IMR-90 (cell line): ENCODE data around the gene EMP1. TPM values are rescaled to one million over a fixed set of nuclear protein-coding genes. Genes with fewer than 3 reads are reported as not detected.

Experiments
- ATAC-seq: fragments of 200-7000 bp; cut with Tn5 transposase; 2 replicates; pipeline ENCODE4 v1.9.1; 2020; ENCODE audit warnings: low read depth, mild to moderate bottlenecking, moderate library complexity
- BruUV-seq: library from RNA; stranded (reverse); fragments of 400-500 nt; replicated peaks from 2 replicates; lab custom pipeline; 2021; lab: Mats Ljungman, UMichigan
- CTCF ChIA-PET: fragments of 300-600 bp; formaldehyde crosslinking; extraction: SDS; loops from one replicate; lab custom pipeline; 2021; ENCODE audit warnings: antibody characterized with exemption; lab: Yijun Ruan, JAX
- POLR2A ChIA-PET: fragments of 300-600 bp; sonication (Branson Sonifier 250); formaldehyde crosslinking; loops from one replicate; lab custom pipeline; 2022; ENCODE audit warnings: antibody characterized with exemption; ENCODE audit not compliant: unreplicated experiment; lab: Charles Lee
- DNase-seq: peaks from one replicate; pipeline ENCODE4 v3.0.0; 2013
- H2AFZ ChIP-seq: replicated peaks from 2 replicates; pipeline ENCODE3; 2013; ENCODE audit warnings: low read length, mild to moderate bottlenecking; ENCODE audit not compliant: poor library complexity
- H2AK5ac ChIP-seq: 2 replicates; pipeline ENCODE4 v1.6.1; 2013; ENCODE audit warnings: low read depth, low read length, inconsistent platforms
- H2AK9ac ChIP-seq: replicated peaks from 2 replicates; pipeline ENCODE3; 2013; ENCODE audit warnings: mild to moderate bottlenecking, low read depth, low read length, moderate library complexity; ENCODE audit not compliant: poor library complexity
- H2BK120ac ChIP-seq: 2 replicates; pipeline ENCODE4 v1.6.1; 2013; ENCODE audit warnings: low read depth, low read length, inconsistent platforms
- H2BK15ac ChIP-seq: 3 replicates; pipeline ENCODE4 v1.6.1; 2013; ENCODE audit warnings: low read depth, low read length, inconsistent platforms
- H2BK20ac ChIP-seq: 2 replicates; pipeline ENCODE4 v1.6.1; 2013; ENCODE audit warnings: low read depth, mild to moderate bottlenecking, inconsistent platforms, low read length, moderate library complexity
- H2BK5ac ChIP-seq: 2 replicates; pipeline ENCODE4 v1.6.1; 2013; ENCODE audit warnings: mild to moderate bottlenecking, low read depth, low read length, inconsistent platforms; ENCODE audit not compliant: poor library complexity, severe bottlenecking
- H3K14ac ChIP-seq: replicated peaks from 2 replicates; pipeline ENCODE4 v1.6.1; 2013; ENCODE audit warnings: low read depth, low read length, inconsistent platforms
- H3K18ac ChIP-seq: 2 replicates; pipeline ENCODE4 v1.6.1; 2013; ENCODE audit warnings: low read depth, low read length, control low read depth
- H3K23ac ChIP-seq: 2 replicates; pipeline ENCODE4 v1.6.1; 2013; ENCODE audit warnings: low read depth, low read length, inconsistent platforms
- H3K27ac ChIP-seq: 2 replicates; pipeline ENCODE4 v1.5.1; 2013; ENCODE audit warnings: mild to moderate bottlenecking, control low read depth, low read length; ENCODE audit not compliant: insufficient read depth
- H3K27me3 ChIP-seq: 2 replicates; pipeline ENCODE4 v1.6.1; 2013; ENCODE audit warnings: low read length; ENCODE audit not compliant: control insufficient read depth, insufficient read depth
- H3K36me3 ChIP-seq: 2 replicates; pipeline ENCODE4 v1.6.1; 2013; ENCODE audit warnings: low read length, mixed read lengths; ENCODE audit not compliant: control insufficient read depth, insufficient read depth
- H3K4ac ChIP-seq: 2 replicates; pipeline ENCODE4 v1.6.1; 2013; ENCODE audit warnings: low read depth, low read length, inconsistent platforms
- H3K4me1 ChIP-seq: 2 replicates; pipeline ENCODE4 v1.6.1; 2013; ENCODE audit warnings: low read length, mixed read lengths; ENCODE audit not compliant: control insufficient read depth, insufficient read depth
- H3K4me2 ChIP-seq: 2 replicates; pipeline ENCODE4 v1.6.1; 2013; ENCODE audit warnings: low read depth, mild to moderate bottlenecking, control low read depth, low read length, moderate library complexity
- H3K4me3 ChIP-seq: 2 replicates; pipeline ENCODE4 v1.5.1; 2013; ENCODE audit warnings: low read depth, mild to moderate bottlenecking, control low read depth, low read length, moderate library complexity; ENCODE audit not compliant: insufficient read depth
- H3K56ac ChIP-seq: 2 replicates; pipeline ENCODE4 v1.6.1; 2013; ENCODE audit warnings: low read length, inconsistent platforms; ENCODE audit not compliant: insufficient read depth; ENCODE audit errors: extremely low read depth
- H3K79me1 ChIP-seq, 2 experiments: 2 replicates each; pipeline ENCODE4 v1.6.1; 2013; ENCODE audit warnings: low read length in 2 of 2, inconsistent platforms in 1 of 2, low read depth in 1 of 2
- H3K9ac ChIP-seq: 2 replicates; pipeline ENCODE4 v1.6.1; 2013; ENCODE audit warnings: low read depth, low read length, control low read depth
- H3K9me1 ChIP-seq: 2 replicates; pipeline ENCODE4 v1.6.1; 2013; ENCODE audit warnings: low read length, inconsistent platforms; ENCODE audit not compliant: insufficient read depth
- H3K9me3 ChIP-seq: 2 replicates; pipeline ENCODE4 v1.6.1; 2013; ENCODE audit warnings: low read length; ENCODE audit not compliant: control insufficient read depth, insufficient read depth
- H4K20me1 ChIP-seq: 2 replicates; pipeline ENCODE4 v1.6.1; 2013; ENCODE audit warnings: low read length, inconsistent platforms; ENCODE audit not compliant: insufficient read depth
- H4K5ac ChIP-seq: 2 replicates; pipeline ENCODE4 v1.6.1; 2013; ENCODE audit warnings: mild to moderate bottlenecking, low read depth, low read length, control low read depth
- H4K8ac ChIP-seq, 2 experiments: 2 replicates each; pipeline ENCODE4 v1.6.1; 2013; ENCODE audit warnings: low read depth in 2 of 2, low read length in 2 of 2, control low read depth in 1 of 2, inconsistent platforms in 1 of 2
- H4K91ac ChIP-seq: 2 replicates; pipeline ENCODE4 v1.6.1; 2013; ENCODE audit warnings: low read depth, low read length, inconsistent platforms; ENCODE audit not compliant: insufficient read depth
- BHLHE40 ChIP-seq: fragments of 150-350 bp; IDR thresholded peaks from 2 replicates; pipeline ENCODE4 v1.6.1; 2016; ENCODE audit warnings: mild to moderate bottlenecking, low read depth, low read length
- CEBPB ChIP-seq: IDR thresholded peaks from 2 replicates; pipeline ENCODE4 v1.6.1; 2012; ENCODE audit warnings: low read depth, low read length, improper control_type of control experiment
- CHD1 ChIP-seq: IDR thresholded peaks from 2 replicates; pipeline ENCODE4 v1.6.1; 2012; ENCODE audit warnings: low read depth, low read length, improper control_type of control experiment
- FOS ChIP-seq: fragments of 150-350 bp; IDR thresholded peaks from 2 replicates; pipeline ENCODE4 v1.6.1; 2016; ENCODE audit warnings: low read depth, low read length
- POLR2A ChIP-seq: IDR thresholded peaks from 2 replicates; pipeline ENCODE4 v1.6.1; 2012; ENCODE audit warnings: mild to moderate bottlenecking, low read depth, low read length
- WGBS, 2 experiments: methylation state at CpG; one replicate each; pipeline versions ENCODE4 v1.1.5 to v1.1.7; 2013; ENCODE audit warnings: missing lambda C conversion rate in 2 of 2; ENCODE audit not compliant: insufficient read length in 1 of 2; ENCODE audit errors: extremely low coverage in 2 of 2; 5-methylcytosine and 5-hydroxymethylcytosine counted together
- dilution Hi-C: fragments of 300-500 bp; cut with HindIII; formaldehyde crosslinking; loops from one replicate; pipeline ENCODE4 v1.14.3; 2018; ENCODE audit warnings: low sequenced_read_pairs; ENCODE audit not compliant: unreplicated experiment
- in situ Hi-C: fragments of 300-500 bp; cut with MboI; formaldehyde crosslinking; loops from 3 replicates; pipeline ENCODE4 v1.14.3; 2019; ENCODE audit warnings: low sequenced_read_pairs, inconsistent platforms, mixed read lengths
- intact Hi-C: fragments of 100-400 bp; cut with micrococcal nuclease; formaldehyde crosslinking; loops from 2 replicates; pipeline ENCODE4 v1.10.0; 2022
- polyA plus RNA-seq, 3 experiments: library from polyadenylated mRNA; depleted of rRNA; stranded (reverse); fragments of >200 nt; gene quantifications; 2 replicates each; pipeline ENCODE4 v1.2.3, GENCODE V29; 2012; ENCODE audit warnings: low replicate concordance in 1 of 3
- total RNA-seq: library from RNA; depleted of rRNA; stranded (reverse); fragments of >200 nt; gene quantifications from 2 replicates; pipeline ENCODE4 v1.2.3, GENCODE V29; 2012
- TF ChIP-seq, protein P1 (sequence below): fragments of 150-350 bp; IDR thresholded peaks from 2 replicates; pipeline ENCODE4 v1.6.1; 2016; ENCODE audit warnings: low read depth, mild to moderate bottlenecking, low read length, moderate library complexity, borderline replicate concordance

EMP1 gene
- total and polyA plus RNA-seq, 2 of the 4 experiments (the other 2 are of a cell fraction), result 137 to 201 TPM

DNA sequence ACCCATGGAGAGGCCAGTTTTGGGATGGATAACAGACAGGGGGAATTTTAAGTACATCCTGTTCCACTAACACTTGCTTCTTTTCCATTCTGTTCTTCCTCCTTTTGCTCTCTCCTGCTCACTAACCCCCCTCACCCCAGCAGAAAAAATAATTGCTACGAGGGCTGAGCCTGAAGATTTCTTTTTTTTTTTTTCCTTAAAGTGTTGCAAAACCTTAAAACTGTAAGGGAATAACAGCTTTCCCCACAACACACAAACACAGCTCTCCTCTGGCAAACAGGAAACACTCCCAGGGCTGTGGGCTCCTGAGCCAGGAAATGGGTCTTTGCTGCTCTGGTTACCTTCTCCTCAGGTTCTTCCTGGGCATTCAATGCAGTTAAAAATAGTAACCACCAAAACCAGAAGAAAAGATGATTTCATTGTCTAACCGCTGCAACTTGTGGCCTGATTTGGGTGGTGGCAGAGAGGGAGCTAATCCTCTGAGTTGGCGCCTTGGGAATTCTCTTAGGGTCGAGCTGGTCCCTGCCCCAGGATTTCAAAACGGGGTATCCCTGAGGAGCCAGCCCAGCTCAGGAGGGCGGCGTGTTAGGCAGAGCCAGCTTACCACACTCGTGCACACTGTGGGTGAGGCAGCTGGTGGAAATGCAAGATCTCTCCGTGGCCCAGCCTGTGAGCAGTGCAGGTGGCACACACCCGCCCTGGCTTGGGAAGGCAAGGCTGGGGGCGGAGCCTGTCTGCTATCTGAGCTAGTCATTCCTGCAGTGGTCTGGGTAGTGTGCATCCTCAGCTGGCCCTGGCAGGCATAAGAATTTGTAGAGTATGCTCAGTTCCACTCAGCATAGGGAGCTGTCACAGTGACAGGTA lies 17.1 kb upstream of the EMP1 start:
- H3K56ac ChIP-seq, result no peak overlapping the region
- H2BK5ac ChIP-seq, result no peak overlapping the region
- H3K23ac ChIP-seq, result no peak overlapping the region
- H3K36me3 ChIP-seq, result no peaks in the 10 kb centered on the region
- 30% methylated on average over 5 of the region's 11 CpGs; no CpG with 5 or more reads in 1 of the 2 experiments for WGBS, 2 experiments
- DNase-seq (peak; percentile 37), ATAC-seq (peak; percentile 69)
- no peak overlapping the region for H3K27ac ChIP-seq
- no peaks in the 10 kb centered on the region for H4K20me1 ChIP-seq
- H2AFZ ChIP-seq, result peak overlapping the region; percentile 88
- H2AK5ac ChIP-seq, result peak overlapping the region; percentile 48; the same call in 1 of the 2 replicates
- H3K27me3 ChIP-seq, result no peaks in the 10 kb centered on the region
- intact Hi-C loops, result no loop called here
- CTCF ChIA-PET, result interaction anchor here (1.0 to 1.6 kb wide), 2 partner anchors 17 to 27 kb away, joined by 4 to 5 read pairs; partner anchors contain the start of gene EMP1
- H2BK15ac ChIP-seq, result peak overlapping the region; percentile 1; the same call in 1 of the 3 replicates
- dilution Hi-C loops, result no loop called here
- in situ Hi-C loops, result no loop called here
- peak overlapping the region; percentile 10; the same call in 1 of the 2 replicates for H3K14ac ChIP-seq
- peak overlapping the region; percentile 85 for H2AK9ac ChIP-seq
- TF ChIP-seq CEBPB (no peak), BHLHE40 (peak; percentile 3; the same call in 1 of the 2 replicates), POLR2A (no peak), CHD1 (no peak), FOS (no peak)
- TF ChIP-seq, protein P1, sequence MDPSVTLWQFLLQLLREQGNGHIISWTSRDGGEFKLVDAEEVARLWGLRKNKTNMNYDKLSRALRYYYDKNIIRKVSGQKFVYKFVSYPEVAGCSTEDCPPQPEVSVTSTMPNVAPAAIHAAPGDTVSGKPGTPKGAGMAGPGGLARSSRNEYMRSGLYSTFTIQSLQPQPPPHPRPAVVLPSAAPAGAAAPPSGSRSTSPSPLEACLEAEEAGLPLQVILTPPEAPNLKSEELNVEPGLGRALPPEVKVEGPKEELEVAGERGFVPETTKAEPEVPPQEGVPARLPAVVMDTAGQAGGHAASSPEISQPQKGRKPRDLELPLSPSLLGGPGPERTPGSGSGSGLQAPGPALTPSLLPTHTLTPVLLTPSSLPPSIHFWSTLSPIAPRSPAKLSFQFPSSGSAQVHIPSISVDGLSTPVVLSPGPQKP, result no peak
- H3K4me2 ChIP-seq, result peak overlapping the region; percentile 35; the same call in 1 of the 2 replicates
- peak overlapping the region; percentile 39 to 43; a peak in 2 of 4 replicates for H4K8ac ChIP-seq
- H3K79me1 ChIP-seq, result 0 out of 4 replicates have a peak, but pooled peaks cover 0 to under 1% of the 10 kb centered on the region in 2 experiments
- H3K4me1 ChIP-seq, result peaks cover 19% of the 10 kb centered on the region
- no peak overlapping the region for H3K9ac ChIP-seq
- H3K4me3 ChIP-seq, result no peak overlapping the region
- peak overlapping the region; percentile 21; the same call in 1 of the 2 replicates for H2BK20ac ChIP-seq
- peak overlapping the region; percentile 59 for H3K4ac ChIP-seq
- peaks cover 17% of the 10 kb centered on the region for H3K9me1 ChIP-seq
- H4K91ac ChIP-seq, result 0 out of 2 replicates have a peak overlapping the region, but pooled peaks have one; percentile 9
- BruUV-seq, result no TSS peak
- POLR2A ChIA-PET, result interaction anchor here (0.6 to 0.7 kb wide), 3 partner anchors 7 to 18 kb away, joined by 6 to 7 read pairs (median 6); no protein-coding TSS in a partner anchor
- H3K9me3 ChIP-seq, result no peaks in the 10 kb centered on the region
- peak overlapping the region; percentile 46; the same call in 1 of the 2 replicates for H3K18ac ChIP-seq
- 0 out of 2 replicates have a peak overlapping the region, but pooled peaks have one; percentile 39 for H2BK120ac ChIP-seq
- peak overlapping the region; percentile 61; the same call in 1 of the 2 replicates for H4K5ac ChIP-seq
